SK-N-MC (cell line): ENCODE measurements around the gene ABHD16B.
"Not testable (repeated sequence)": the region's sequence is repeated elsewhere in the genome, so short reads cannot be mapped to it uniquely, and the experiment has no call there.

ENCODE experiments used
- DNase-seq: peaks from one replicate; pipeline ENCODE4 v3.0.0-alpha.2; 2011; ENCODE audit warnings: low read depth, low spot score
- H3K27ac ChIP-seq: fragments of 200-600 bp; sonication (generic); 2 replicates; pipeline ENCODE4 v1.5.1; 2016; ENCODE audit warnings: mixed run types
- H3K36me3 ChIP-seq: fragments of 200-600 bp; sonication (generic); 2 replicates; pipeline ENCODE4 v1.6.1; 2017; ENCODE audit warnings: antibody characterized with exemption, low read length, mixed read lengths; ENCODE audit not compliant: insufficient read depth
- H3K4me3 ChIP-seq: fragments of 200-600 bp; sonication (generic); 2 replicates; pipeline ENCODE4 v1.5.1; 2016
- H3K9ac ChIP-seq: fragments of 200-600 bp; sonication (generic); 2 replicates; pipeline ENCODE4 v1.8.0; 2017; ENCODE audit warnings: mixed run types, mixed read lengths; ENCODE audit not compliant: insufficient read length
- H3K9me3 ChIP-seq: fragments of 200-600 bp; sonication (generic); 2 replicates; pipeline ENCODE4 v1.6.1; 2017; ENCODE audit warnings: low read depth, mild to moderate bottlenecking, antibody characterized with exemption, low read length, moderate library complexity, mixed read lengths
- EZH2 ChIP-seq: fragments of 200-600 bp; sonication (generic); IDR thresholded peaks from one replicate; pipeline ENCODE4 v1.6.1; 2017; ENCODE audit warnings: antibody characterized with exemption
- FOXP2 ChIP-seq: optimal IDR thresholded peaks from 2 replicates; pipeline ENCODE3; 2011; ENCODE audit warnings: mild to moderate bottlenecking, moderate library complexity; ENCODE audit not compliant: insufficient read depth; ENCODE audit errors: extremely low read length, control extremely low read depth
- POLR2AphosphoS5 ChIP-seq: IDR thresholded peaks from 2 replicates; pipeline ENCODE4 v1.6.1; 2012; ENCODE audit warnings: mild to moderate bottlenecking, low read depth, low read length, borderline replicate concordance

The ABHD16B gene

GRCh38 chr20:63864978-63865640 lies 3.8 kb downstream of the ABHD16B start, which contains the start of gene TPD52L2:
Gene TPD52L2, plus strand, starts transcription at chr20:63865270. Its CDS starts 96 bp downstream, at chr20:63865366.
- TF ChIP-seq POLR2AphosphoS5 = peak; percentile 86
- TF ChIP-seq EZH2 = no peak
- TF ChIP-seq FOXP2 = peak; percentile 79
- Histone ChIP-seq H3K9me3 (no peaks in the 10 kb centered on the region), H3K4me3 (peak within 1 kb of the TSS; percentile 98), H3K9ac (peak within 1 kb of the TSS; percentile 95), H3K36me3 (peaks cover 15% of the 10 kb centered on the region), H3K27ac (peak within 1 kb of the TSS; percentile 31; the same call in 1 of the 2 replicates)
- DNase-seq = peak; percentile 75

GRCh38 chr20:63867042-63867441 lies 5.7 kb downstream of the ABHD16B start:
- not testable (repeated sequence) for H3K4me3 ChIP-seq

GRCh38 chr20:63868264-63868663 lies 7.0 kb downstream of the ABHD16B start:
- TF ChIP-seq POLR2AphosphoS5 = no peak
- Histone ChIP-seq H3K9me3 (no peaks in the 10 kb centered on the region), H3K4me3 (no peak overlapping the region), H3K27ac (no peak overlapping the region), H3K9ac (no peak overlapping the region), H3K36me3 (peaks cover 17% of the 10 kb centered on the region)
- no peak for DNase-seq

More at GRCh38 chr20:63867042-63867441, 5.7 kb downstream of the ABHD16B start:
- not testable (repeated sequence) for H3K9ac ChIP-seq, H3K9me3 ChIP-seq, DNase-seq, H3K27ac ChIP-seq
- H3K36me3 ChIP-seq = peaks cover 17% of the 10 kb centered on the region

- DNase-seq = no peak
- no peak for TF ChIP-seq POLR2AphosphoS5
- no peak for TF ChIP-seq FOXP2
- TF ChIP-seq EZH2 = no peak
- Histone ChIP-seq H3K4me3 (no peak overlapping the region), H3K9me3 (no peaks in the 10 kb centered on the region), H3K9ac (no peak overlapping the region), H3K36me3 (peaks cover 42% of the 10 kb centered on the region), H3K27ac (no peak overlapping the region)
Observed at GRCh38 chr20:63873477-63873971, 12.2 kb downstream of the ABHD16B start.

- H3K9ac ChIP-seq, H3K4me3 ChIP-seq, DNase-seq, H3K9me3 ChIP-seq, H3K27ac ChIP-seq: not testable (repeated sequence)
- H3K36me3 ChIP-seq = peaks cover 38% of the 10 kb centered on the region
Observed at GRCh38 chr20:63874241-63874640, 12.9 kb downstream of the ABHD16B start.

DNA sequence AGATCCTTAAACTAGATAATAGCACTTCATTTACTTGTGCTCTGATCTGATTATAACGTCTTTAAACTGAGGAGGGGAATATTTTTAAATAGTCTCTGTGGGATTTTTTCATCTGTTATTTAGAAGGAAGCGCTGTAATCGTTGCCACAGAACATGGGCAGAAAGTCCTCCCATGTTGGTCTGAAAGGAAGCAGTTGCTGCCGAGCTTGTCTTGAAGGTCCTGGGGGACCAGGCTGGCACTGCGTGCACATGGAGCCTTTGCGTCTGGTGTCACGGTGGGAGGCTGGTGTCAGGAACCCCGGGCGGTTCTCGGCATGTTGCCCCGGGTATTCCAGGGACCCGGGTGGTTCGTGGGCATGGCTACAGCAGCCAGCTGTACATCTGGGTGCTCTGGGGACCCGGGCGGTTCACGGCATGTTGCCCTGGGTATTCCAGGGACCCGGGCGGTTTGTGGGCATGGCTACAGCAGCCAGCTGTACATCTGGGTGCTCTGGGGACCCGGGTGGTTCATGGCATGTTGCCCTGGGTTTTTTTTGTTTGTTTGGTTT lies 15.3 kb downstream of the ABHD16B start:
- peaks cover 28% of the 10 kb centered on the region; the same call in 1 of the 2 replicates for H3K36me3 ChIP-seq
- H3K9me3 ChIP-seq = no peaks in the 10 kb centered on the region
- DNase-seq = no peak
- no peak for TF ChIP-seq EZH2
- no peak for TF ChIP-seq POLR2AphosphoS5
- no peak for TF ChIP-seq FOXP2
- H3K4me3 ChIP-seq = no peak overlapping the region
- H3K9ac ChIP-seq = no peak overlapping the region
- no peak overlapping the region for H3K27ac ChIP-seq

- no peak overlapping the region for H3K4me3 ChIP-seq
- H3K9ac ChIP-seq = no peak overlapping the region
- no peaks in the 10 kb centered on the region for H3K9me3 ChIP-seq
- no peak for TF ChIP-seq EZH2
- TF ChIP-seq FOXP2 = no peak
- no peak for TF ChIP-seq POLR2AphosphoS5
- peaks cover 28% of the 10 kb centered on the region; the same call in 1 of the 2 replicates for H3K36me3 ChIP-seq
- H3K27ac ChIP-seq = no peak overlapping the region
- no peak for DNase-seq
Observed at GRCh38 chr20:63877755-63878470, 16.6 kb downstream of the ABHD16B start.

GRCh38 chr20:63878899-63879663 lies 17.8 kb downstream of the ABHD16B start:
- H3K27ac ChIP-seq = no peak overlapping the region
- no peak overlapping the region for H3K4me3 ChIP-seq
- H3K9ac ChIP-seq = no peak overlapping the region
- TF ChIP-seq FOXP2 = no peak
- no peak for TF ChIP-seq POLR2AphosphoS5
- no peak for TF ChIP-seq EZH2
- H3K36me3 ChIP-seq = peaks cover 23% of the 10 kb centered on the region; the same call in 1 of the 2 replicates
- no peaks in the 10 kb centered on the region for H3K9me3 ChIP-seq
- no peak for DNase-seq

DNA sequence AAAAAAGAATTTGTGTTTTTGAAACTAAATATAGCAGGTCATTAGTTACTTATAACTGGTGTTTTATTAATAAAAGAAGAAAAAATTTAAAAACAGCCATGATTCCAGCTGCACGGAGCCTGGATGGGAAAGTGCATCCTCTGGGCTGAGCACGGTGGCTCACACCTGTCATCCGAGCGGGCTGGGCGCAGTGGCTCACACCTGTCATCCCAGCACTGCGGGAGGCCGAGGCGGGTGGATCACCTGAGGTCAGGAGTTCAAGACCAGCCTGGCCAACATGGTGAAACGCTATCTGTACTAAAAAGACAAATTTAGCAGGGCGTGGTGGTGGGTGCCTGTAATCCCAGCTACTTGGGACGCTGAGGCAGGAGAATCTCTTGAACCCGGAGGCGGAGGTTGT lies 19.6 kb downstream of the ABHD16B start:
- not testable (repeated sequence) for H3K27ac ChIP-seq, H3K4me3 ChIP-seq, H3K9me3 ChIP-seq, H3K9ac ChIP-seq, DNase-seq
- H3K36me3 ChIP-seq = peaks cover 10% of the 10 kb centered on the region; the same call in 1 of the 2 replicates
